Osteoblast (primary cell): Measurements from ENCODE around the gene ALDH3B2. TPM values are rescaled to one million over a fixed set of nuclear protein-coding genes. Genes with fewer than 3 reads are reported as not detected.

ENCODE experiments used
- DNase-seq: peaks from one replicate; pipeline ENCODE4 v3.0.0; 2011; ENCODE audit warnings: low spot score, mixed read lengths; ENCODE audit not compliant: insufficient read length; ENCODE audit errors: missing footprints
- H2AFZ ChIP-seq: 2 replicates; pipeline ENCODE4 v1.6.0; 2011; ENCODE audit warnings: mild to moderate bottlenecking, low read length
- H3K27ac ChIP-seq: 2 replicates; pipeline ENCODE4 v1.5.1; 2011; ENCODE audit warnings: mild to moderate bottlenecking, low read depth, low read length, moderate library complexity
- H3K27me3 ChIP-seq: 2 replicates; pipeline ENCODE4 v1.6.0; 2012; ENCODE audit warnings: mild to moderate bottlenecking, control low read depth, inconsistent platforms, low read length, moderate library complexity; ENCODE audit not compliant: insufficient read depth
- H3K36me3 ChIP-seq: 2 replicates; pipeline ENCODE4 v1.5.1; 2011; ENCODE audit warnings: mild to moderate bottlenecking, low read length, control low read depth, moderate library complexity; ENCODE audit not compliant: insufficient read depth
- H3K4me1 ChIP-seq: 2 replicates; pipeline ENCODE4 v1.5.1; 2011; ENCODE audit warnings: mild to moderate bottlenecking, low read length, control low read depth, moderate library complexity; ENCODE audit not compliant: insufficient read depth
- H3K4me2 ChIP-seq: 2 replicates; pipeline ENCODE4 v1.6.0; 2011; ENCODE audit warnings: mild to moderate bottlenecking, low read length; ENCODE audit not compliant: insufficient read depth
- H3K4me3 ChIP-seq: fragments of 200-600 bp; sonication (generic); 3 replicates; pipeline ENCODE4 v1.5.1; 2012; ENCODE audit warnings: mild to moderate bottlenecking, low read length, inconsistent platforms; ENCODE audit not compliant: insufficient read depth
- H3K79me2 ChIP-seq: 2 replicates; pipeline ENCODE4 v1.6.0; 2012; ENCODE audit warnings: mild to moderate bottlenecking, low read length, control low read depth, inconsistent platforms; ENCODE audit not compliant: insufficient read depth
- H3K9me3 ChIP-seq: 2 replicates; pipeline ENCODE4 v1.5.1; 2011; ENCODE audit warnings: low read depth, low read length, control low read depth
- H4K20me1 ChIP-seq: 2 replicates; pipeline ENCODE4 v1.6.0; 2012; ENCODE audit warnings: mild to moderate bottlenecking, low read length, control low read depth; ENCODE audit not compliant: insufficient read depth
- CTCF ChIP-seq: IDR thresholded peaks from 2 replicates; pipeline ENCODE4 v1.5.1; 2011; ENCODE audit warnings: mild to moderate bottlenecking, low read depth, low read length, moderate library complexity; ENCODE audit errors: extremely low read depth
- total RNA-seq: library from RNA; depleted of rRNA; stranded (reverse); fragments of >200 nt; gene quantifications from 2 replicates; pipeline ENCODE4 v1.2.3, GENCODE V29; 2012

ALDH3B2 gene
- total RNA-seq, 1 donor, result not detected

DNA sequence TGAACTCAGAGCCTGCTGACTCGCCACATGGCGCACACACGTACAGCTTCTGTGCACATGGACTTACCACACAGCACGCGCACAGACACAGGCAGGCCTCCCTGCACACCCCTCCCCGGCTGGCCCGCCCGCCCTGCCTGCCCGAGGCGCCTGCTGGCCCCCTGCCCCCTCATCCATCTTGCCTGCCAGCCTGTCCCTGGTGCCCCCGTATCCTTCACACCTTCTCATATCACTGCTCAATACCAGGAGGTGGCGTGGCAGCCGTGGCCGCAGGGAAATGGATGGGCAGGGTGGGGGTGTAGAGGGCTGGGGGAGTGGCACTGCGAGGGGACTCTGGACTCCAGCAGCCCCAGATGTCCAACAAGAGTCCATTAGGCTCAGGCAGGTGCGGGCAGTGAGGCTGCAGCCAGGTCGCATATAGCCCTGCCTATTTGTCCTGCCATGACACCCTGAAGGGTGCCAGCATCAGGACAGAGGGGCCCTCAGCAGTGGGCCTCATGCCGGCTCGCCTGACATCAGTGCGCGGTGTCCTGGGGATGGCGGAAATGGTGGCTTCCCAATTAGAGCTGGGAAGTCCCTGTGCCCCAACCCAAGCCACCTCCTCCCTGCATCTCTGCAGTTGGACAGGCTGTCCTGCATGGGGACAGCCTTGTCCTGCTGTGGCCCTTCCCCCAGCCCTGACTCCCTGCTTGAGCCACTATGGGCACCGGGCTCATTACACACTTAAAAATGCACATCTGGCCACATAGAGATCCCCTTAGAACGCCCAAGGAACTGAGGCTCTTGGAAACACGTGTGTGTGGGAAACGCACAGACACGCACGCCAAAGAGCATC lies 32.9 kb downstream of the ALDH3B2 start:
- TF ChIP-seq CTCF, result no peak
- Histone ChIP-seq H3K27ac (no peak overlapping the region), H3K79me2 (no peaks in the 10 kb centered on the region), H3K4me1 (no peaks in the 10 kb centered on the region), H3K4me2 (no peak overlapping the region), H4K20me1 (no peaks in the 10 kb centered on the region), H2AFZ (no peak overlapping the region), H3K36me3 (no peaks in the 10 kb centered on the region), H3K4me3 (no peak overlapping the region), H3K9me3 (no peaks in the 10 kb centered on the region), H3K27me3 (no peaks in the 10 kb centered on the region)
- DNase-seq, result peak; percentile 77

GRCh38 chr11:67640758-67641337 lies 33.6 kb downstream of the ALDH3B2 start:
- DNase-seq, result peak; percentile 75
- Histone ChIP-seq H3K27me3 (no peaks in the 10 kb centered on the region), H4K20me1 (no peaks in the 10 kb centered on the region), H3K27ac (no peak overlapping the region), H3K4me2 (no peak overlapping the region), H3K4me3 (no peak overlapping the region), H3K9me3 (no peaks in the 10 kb centered on the region), H3K36me3 (no peaks in the 10 kb centered on the region), H3K79me2 (no peaks in the 10 kb centered on the region), H3K4me1 (no peaks in the 10 kb centered on the region), H2AFZ (no peak overlapping the region)
- TF ChIP-seq CTCF, result no peak

- H3K27ac ChIP-seq, result no peak overlapping the region
- peak; percentile 65 for TF ChIP-seq CTCF
- H4K20me1 ChIP-seq, result no peaks in the 10 kb centered on the region
- no peak overlapping the region for H3K4me2 ChIP-seq
- no peak overlapping the region for H3K4me3 ChIP-seq
- H3K9me3 ChIP-seq, result no peaks in the 10 kb centered on the region
- no peaks in the 10 kb centered on the region for H3K27me3 ChIP-seq
- H3K36me3 ChIP-seq, result no peaks in the 10 kb centered on the region
- no peaks in the 10 kb centered on the region for H3K79me2 ChIP-seq
- H3K4me1 ChIP-seq, result no peaks in the 10 kb centered on the region
- H2AFZ ChIP-seq, result no peak overlapping the region
- DNase-seq, result peak; percentile 94
Observed at GRCh38 chr11:67640021-67640757, 34.2 kb downstream of the ALDH3B2 start.

DNA sequence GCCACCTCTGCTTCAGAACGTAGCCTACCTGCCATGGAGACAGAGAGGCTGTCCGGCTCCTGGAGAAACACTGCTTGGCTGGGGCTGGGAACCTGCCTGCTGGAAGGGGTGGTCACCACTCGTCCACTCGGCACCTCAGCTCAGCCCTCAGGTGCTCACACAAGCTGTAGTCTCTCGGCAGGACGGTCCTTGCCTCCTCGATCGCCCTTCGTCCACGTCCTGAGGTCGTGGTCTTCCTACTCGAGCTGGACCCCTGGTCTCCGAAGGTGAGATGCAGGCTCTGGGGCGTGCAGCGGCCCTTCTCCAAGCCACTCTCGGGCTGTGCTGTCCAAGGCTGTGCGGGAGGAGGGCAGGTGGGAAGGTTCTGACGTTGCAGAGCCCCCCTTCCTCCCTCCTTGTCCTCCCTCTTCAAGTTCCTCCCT lies 35.0 kb downstream of the ALDH3B2 start, which contains the start of gene TBX10:
TSS of gene TBX10 (minus strand) at position 326 of the 422 bp plus-strand sequence. CDS start at position 35, 291 bp downstream.
- H4K20me1 ChIP-seq, result no peaks in the 10 kb centered on the region
- no peaks in the 10 kb centered on the region for H3K36me3 ChIP-seq
- no peak within 1 kb of the TSS for H3K4me2 ChIP-seq
- DNase-seq, result peak; percentile 67
- H3K79me2 ChIP-seq, result no peaks in the 10 kb centered on the region
- H3K4me3 ChIP-seq, result no peak within 1 kb of the TSS
- H3K9me3 ChIP-seq, result no peaks in the 10 kb centered on the region
- H3K4me1 ChIP-seq, result no peaks in the 10 kb centered on the region
- H3K27me3 ChIP-seq, result no peaks in the 10 kb centered on the region
- no peak for TF ChIP-seq CTCF
- no peak within 1 kb of the TSS for H3K27ac ChIP-seq
- no peak within 1 kb of the TSS for H2AFZ ChIP-seq
